CD4-positive, alpha-beta T cell treated with Interleukin-15 for 1 hour (primary cell): ENCODE results near the gene TBX10.
A peak's percentile ranks its signal among the peaks of the same experiment; 100 is the strongest.
"Not testable (repeated sequence)": the region's sequence is repeated elsewhere in the genome, so short reads cannot be mapped to it uniquely, and the experiment has no call there.

ENCODE experiments used
- DNase-seq: peaks from one replicate; pipeline ENCODE4 v3.0.0-alpha.2; 2020

Gene TBX10

GRCh38 chr11:67596753-67597300 is 42.7 kb downstream of the TBX10 start:
- DNase-seq: no peak

GRCh38 chr11:67594480-67594879 is 45.1 kb downstream of the TBX10 start:
- no peak for DNase-seq

DNA sequence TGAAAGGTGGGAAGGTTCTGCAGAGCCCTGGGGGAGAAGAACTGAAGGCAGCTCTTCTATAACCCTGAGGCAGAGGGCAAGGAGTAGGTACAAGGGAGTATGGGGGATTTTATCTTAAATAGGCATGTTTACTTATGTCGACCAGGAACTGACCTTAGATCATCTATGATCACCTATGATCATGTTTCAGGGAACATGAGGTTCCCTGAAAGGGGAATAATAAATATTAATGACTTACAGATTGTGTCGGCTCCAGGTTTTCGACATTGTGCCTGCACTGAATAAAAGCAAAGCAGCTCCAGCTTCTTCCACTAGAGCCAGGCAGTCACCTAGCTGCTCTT is 46.0 kb downstream of the TBX10 start:
- DNase-seq: no peak

DNA sequence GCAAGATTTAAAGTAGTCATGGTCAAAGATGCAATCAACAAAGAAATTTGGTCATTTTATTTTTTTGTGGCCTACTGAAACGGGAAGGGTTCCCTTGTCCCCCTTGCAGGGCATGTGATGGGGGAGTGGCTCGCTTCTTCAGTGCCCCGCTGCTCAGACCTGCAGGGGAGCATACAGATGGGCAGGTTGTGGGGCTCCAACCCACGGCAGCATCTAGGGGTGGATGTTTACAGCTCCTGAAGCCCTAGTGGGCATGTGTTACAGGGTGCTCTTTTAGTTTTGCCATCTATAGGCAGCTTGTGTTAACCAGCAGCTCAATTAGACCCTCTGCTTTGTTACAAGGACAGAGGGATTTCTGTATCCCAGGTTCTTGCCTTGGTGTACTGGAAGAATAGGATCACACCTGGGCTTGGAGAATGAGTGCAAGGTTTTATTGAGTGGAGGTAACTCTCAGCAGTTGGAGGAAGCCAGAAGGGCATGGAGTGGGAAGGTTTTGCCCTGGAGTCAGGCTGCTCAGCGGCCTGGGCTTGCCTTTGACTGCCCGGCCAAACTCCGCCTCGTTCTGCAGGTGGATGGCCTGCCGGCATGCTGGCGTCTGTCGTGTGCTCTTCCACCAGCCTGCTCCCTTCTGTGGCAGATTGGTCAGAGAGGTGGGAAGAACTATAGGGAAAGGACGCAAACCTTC is 46.5 kb downstream of the TBX10 start:
- no peak for DNase-seq

DNA sequence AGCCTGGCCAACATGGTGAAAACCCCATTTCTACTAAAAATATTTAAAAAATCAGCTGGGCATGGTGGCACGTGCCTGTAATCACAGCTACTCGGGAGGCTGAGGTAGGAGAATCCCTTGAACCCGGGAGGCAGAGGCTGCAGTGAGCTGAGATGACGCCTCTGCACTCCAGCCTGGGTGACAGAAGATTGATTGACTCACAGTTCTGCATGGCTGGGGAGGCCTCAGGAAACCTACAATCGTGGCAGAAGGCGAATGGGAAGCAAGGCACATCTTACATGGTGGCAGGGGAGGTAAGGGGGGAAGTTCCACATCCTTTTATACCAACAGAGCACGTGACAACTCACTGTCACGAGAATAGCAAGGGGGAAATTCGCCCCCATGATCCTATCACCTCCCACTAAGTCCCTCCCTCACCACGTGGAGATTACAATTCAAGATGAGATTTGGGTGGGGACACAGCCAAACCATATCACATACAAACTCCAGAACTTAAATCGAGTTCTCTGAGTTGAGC is 50.6 kb downstream of the TBX10 start:
- not testable (repeated sequence) for DNase-seq

GRCh38 chr11:67588136-67588503 is 51.4 kb downstream of the TBX10 start:
- DNase-seq: no peak

DNA sequence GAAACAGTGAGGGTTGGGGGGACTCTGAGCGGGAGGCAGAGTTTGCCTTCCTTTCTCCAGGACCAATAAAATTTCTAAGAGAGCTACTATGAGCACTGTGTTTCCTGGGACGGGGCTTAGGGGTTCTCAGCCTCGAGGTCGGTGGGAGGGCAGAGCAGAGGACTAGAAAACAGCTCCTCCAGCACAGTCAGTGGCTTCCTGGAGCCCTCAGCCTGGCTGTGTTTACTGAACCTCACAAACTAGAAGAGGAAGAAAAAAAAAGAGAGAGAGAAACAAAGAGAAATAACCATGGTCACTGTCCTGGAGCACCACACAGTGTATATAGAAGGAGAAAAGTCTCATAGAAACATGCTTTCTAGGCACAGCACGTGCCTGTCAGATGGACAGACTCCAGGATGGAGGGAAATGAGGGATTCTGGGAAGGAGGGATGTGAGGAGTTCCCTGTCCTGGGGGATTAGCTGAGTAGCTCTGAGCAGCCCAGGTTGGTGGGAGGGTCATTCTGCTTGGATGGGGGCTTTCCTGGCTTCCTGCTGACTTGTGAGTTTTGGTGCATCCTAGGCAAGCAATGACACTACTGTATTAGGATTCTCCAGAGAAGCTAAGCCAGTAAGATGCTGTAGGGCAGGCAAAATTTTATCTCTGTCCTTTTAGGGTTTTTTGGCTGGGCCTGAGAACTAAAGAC is 52.9 kb downstream of the TBX10 start:
- DNase-seq: peak; percentile 39

DNA sequence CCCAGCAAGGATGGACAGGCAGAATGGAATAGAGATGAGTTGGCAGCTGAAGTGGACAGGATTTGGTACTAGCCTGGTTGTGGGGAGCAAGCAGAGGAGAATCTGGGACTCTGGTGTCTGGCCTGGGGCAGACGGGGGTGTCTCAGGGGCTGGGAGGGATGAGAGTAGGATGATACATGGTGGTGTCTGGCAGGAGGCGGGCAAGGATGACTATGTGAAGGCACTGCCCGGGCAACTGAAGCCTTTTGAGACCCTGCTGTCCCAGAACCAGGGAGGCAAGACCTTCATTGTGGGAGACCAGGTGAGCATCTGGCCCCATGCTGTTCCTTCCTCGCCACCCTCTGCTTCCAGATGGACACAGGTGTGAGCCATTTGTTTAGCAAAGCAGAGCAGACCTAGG is 53.7 kb downstream of the TBX10 start:
- DNase-seq: no peak

GRCh38 chr11:67584881-67585873 is 54.4 kb downstream of the TBX10 start:
- peak; percentile 34 for DNase-seq

DNA sequence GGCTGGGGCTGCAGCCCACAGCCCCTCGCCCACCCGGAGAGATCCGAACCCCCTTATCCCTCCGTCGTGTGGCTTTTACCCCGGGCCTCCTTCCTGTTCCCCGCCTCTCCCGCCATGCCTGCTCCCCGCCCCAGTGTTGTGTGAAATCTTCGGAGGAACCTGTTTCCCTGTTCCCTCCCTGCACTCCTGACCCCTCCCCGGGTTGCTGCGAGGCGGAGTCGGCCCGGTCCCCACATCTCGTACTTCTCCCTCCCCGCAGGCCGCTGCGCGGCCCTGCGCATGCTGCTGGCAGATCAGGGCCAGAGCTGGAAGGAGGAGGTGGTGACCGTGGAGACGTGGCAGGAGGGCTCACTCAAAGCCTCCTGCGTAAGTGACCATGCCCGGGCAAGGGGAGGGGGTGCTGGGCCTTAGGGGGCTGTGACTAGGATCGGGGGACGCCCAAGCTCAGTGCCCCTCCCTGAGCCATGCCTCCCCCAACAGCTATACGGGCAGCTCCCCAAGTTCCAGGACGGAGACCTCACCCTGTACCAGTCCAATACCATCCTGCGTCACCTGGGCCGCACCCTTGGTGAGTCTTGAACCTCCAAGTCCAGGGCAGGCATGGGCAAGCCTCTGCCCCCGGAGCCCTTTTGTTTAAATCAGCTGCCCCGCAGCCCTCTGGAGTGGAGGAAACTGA is 55.2 kb downstream of the TBX10 start:
- DNase-seq: peak; percentile 47

DNA sequence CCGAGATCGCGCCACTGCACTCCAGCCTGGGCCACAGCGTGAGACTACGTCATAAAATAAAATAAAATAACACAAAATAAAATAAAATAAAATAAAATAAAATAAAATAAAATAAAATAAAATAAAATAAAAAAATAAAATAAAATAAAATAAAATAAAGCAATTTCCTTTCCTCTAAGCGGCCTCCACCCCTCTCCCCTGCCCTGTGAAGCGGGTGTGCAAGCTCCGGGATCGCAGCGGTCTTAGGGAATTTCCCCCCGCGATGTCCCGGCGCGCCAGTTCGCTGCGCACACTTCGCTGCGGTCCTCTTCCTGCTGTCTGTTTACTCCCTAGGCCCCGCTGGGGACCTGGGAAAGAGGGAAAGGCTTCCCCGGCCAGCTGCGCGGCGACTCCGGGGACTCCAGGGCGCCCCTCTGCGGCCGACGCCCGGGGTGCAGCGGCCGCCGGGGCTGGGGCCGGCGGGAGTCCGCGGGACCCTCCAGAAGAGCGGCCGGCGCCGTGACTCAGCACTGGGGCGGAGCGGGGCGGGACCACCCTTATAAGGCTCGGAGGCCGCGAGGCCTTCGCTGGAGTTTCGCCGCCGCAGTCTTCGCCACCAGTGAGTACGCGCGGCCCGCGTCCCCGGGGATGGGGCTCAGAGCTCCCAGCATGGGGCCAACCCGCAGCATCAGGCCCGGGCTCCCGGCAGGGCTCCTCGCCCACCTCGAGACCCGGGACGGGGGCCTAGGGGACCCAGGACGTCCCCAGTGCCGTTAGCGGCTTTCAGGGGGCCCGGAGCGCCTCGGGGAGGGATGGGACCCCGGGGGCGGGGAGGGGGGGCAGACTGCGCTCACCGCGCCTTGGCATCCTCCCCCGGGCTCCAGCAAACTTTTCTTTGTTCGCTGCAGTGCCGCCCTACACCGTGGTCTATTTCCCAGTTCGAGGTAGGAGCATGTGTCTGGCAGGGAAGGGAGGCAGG is 56.0 kb downstream of the TBX10 start, which contains the start of gene GSTP1:
Gene GSTP1, plus strand, starts transcription at position 566 of the 958 bp plus-strand sequence. Its CDS starts 32 bp downstream, at position 598.
- DNase-seq: peak; percentile 79

- no peak for DNase-seq
Measured at GRCh38 chr11:67582011-67582410, 57.6 kb downstream of the TBX10 start.

- no peak for DNase-seq
Measured at GRCh38 chr11:67581469-67581868, 58.1 kb downstream of the TBX10 start.
